GM19023 (cell line): ENCODE results near the gene KCNB1.

Experiments used
- ATAC-seq: cut with Tn5 transposase; IDR thresholded peaks from one replicate; pipeline ENCODE4 v1.9.1; 2021; ENCODE audit warnings: mild to moderate bottlenecking, moderate library complexity; ENCODE audit not compliant: unreplicated experiment

KCNB1 gene

DNA sequence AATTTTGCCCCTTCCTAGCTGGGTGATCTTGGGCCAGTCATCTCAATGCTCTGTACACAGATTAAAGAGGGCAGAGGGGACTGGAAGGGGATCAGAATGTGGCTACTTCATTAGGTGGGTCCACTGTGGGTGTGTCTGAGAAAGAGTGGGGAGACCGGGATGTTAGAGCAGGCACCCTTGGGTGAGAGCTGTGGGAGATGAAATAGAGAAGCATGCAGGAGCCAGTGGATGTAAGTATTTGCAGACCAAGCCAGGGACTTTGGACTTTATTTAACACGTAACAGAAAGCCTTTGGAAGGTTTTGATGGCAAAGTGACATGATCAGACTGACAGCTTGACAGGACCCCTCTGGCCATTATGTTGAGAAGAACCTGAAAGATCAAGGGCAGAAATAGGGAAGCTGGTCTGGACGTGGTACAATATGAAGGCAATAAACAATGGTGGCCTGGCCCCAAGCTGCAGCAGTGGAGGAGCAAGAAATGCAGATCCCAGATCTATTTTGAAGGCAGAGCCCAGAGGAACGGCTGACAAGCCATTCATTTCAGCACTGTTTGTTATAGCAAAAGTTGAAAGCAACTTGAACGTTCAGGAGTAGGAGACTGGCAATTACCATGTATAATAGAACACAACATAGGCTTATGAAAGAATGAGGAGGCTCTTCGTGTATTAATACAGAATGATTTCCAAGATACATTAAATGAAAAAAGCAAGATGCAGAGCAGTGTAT lies 122.1 kb downstream of the KCNB1 start:
- ATAC-seq, result no peak

DNA sequence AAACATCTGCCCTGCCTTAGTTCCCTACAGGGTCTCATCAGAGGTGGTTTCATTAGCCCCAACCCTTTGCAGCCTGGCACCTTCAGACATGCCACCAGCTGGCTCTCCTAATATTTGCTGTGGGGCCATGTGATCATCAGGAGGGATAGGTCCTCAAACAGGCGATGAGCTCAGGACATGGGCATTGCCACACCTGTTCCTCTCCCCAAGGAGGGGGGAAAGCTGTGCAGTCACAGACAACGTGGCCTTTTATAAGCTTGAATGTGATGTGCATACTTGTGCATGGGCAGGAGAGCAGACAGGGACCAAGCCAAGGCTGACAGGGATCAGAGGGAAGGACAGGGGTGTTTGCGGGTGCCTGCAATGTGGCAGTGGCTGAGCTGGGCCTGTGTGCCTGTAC lies 125.8 kb downstream of the KCNB1 start:
- ATAC-seq, result no peak

DNA sequence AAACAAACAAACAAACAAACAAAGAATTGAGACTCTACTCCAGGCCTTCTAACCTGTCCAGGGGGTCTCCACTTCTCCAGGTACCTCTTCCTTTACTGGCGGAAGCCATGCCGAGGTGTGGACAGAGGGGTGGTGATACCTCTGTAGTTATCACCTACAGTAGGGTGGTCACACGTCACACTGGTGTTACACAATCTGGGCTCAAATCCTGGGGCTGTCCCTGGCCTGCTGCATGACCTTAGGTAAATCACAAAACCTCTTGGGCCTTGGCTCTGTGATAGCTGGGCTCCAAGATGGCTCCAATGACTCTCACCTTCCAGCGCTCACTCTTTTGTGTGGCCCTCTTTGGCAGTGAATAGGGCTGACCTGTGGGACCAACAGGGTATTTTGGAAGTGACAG lies 127.8 kb downstream of the KCNB1 start:
- ATAC-seq, result no peak

DNA sequence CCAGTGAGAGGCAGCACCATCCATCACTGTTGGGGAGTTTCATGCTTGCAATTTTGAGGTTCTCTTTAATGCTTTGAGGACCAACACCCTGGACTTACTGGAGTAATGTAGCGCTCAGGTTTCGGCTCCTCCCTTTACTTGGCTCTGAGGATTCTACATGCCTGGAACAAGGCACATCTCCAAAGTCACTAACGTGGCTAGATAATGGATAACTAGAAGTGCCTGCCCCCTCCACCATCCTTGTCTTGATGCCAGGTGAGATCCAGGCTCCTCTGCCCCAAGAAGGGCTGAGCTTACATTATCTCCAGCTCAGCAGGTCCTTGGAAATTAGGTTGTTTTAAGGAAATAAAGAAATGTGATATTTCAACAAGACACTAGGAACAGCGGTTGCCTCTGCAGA lies 129.1 kb downstream of the KCNB1 start:
- no peak for ATAC-seq

DNA sequence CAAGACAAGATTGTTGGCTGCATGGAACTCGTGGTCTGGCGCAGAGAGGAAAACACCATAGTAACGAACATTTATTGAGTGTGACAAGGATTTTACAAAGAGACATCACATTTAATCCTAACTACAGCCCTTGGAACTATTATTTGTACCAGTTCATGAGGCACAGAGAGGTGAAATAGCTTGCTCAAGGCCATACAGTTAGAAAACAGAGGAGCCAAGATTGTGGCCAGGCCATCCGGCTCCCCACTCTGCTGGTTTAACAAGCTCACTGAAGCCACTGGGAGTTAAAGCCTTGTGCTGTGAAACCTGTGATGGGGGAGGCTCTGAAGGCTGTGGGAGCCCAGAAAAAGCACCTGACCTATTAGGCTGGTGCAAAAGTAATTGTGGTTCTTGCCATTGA lies 129.7 kb downstream of the KCNB1 start:
- ATAC-seq, result no peak

DNA sequence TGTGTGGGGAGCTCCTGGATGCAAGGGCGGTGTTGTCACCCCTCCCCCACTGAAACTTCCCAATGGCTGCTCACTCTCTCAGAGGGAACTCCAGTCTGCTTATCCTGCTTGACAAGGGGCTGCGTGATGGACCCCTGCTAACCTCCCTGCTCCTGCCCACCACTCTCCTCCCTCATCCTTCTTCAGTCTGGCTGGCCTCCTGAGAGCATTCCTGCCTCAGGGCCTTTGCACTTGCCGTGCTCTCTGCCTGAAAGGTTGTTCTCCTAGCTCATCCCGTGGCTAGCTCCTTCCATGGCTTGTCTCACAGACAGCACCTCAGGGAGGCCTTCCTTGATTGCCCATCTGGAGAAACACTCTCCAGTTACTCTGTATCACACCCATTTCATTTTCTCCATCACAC lies 130.7 kb downstream of the KCNB1 start:
- no peak for ATAC-seq

DNA sequence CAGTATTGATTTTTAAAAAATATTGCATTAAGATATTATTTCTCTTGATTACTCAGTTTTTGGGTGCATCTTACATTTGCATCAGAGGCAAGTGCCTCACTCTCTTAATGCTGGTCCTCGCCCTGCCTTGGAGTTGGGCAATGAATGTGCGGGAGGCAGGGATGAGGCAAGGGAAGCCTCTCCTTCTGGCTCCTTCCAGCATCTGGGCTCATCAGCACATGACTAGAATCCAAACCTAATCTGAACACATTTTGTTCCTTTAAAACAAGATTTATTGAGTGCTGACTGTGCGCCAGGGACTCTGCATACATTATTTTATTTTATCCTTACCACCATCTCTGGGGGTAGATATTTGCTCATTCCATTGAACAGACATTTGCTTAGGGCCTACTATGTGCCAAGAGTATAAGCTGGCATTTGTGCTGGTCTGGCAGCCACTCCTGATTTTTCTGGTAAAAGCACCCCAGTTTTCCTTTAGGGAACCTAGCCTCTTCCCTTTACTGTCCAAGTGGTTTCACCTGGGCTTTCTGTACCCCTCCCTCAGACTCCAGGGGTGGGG lies 132.7 kb downstream of the KCNB1 start:
- ATAC-seq, result no peak

DNA sequence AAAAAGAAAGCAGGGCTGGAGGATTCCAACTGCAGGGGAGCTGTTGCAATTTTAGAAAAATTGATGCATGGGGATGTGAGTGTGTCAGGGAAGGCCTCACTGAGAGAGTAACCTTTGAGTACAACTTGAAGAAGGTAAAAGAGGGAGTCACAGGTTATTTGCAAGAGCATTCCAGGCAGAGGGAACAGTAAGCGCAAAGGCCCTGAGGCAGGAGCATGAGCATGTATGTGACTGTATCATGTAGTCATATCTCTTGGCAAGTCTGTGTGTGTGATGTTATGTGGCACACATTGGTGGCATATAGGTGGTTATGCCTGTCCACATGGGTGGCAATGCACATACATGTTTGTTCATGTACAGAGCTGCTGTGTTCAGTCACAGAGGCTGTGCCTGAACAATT lies 133.4 kb downstream of the KCNB1 start:
- ATAC-seq, result no peak

DNA sequence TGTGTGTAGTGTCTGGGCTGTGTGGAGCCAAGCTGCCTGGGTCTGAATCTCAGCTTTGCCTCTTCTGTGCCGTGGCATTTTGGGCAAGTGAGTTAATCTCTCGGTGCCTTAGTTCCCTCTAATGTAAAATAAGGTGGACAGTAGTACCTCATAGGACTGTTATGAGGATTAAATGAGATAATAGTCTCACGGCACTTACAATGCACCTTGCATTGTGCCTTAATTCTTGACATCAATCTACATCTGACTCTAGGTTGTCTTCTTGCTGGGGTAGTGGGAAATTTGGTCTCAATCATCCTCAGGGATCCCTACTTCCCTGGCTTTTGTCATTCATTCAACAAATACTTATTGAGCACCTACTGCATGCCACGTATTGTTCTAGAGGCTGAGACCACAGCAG lies 133.9 kb downstream of the KCNB1 start:
- no peak for ATAC-seq

DNA sequence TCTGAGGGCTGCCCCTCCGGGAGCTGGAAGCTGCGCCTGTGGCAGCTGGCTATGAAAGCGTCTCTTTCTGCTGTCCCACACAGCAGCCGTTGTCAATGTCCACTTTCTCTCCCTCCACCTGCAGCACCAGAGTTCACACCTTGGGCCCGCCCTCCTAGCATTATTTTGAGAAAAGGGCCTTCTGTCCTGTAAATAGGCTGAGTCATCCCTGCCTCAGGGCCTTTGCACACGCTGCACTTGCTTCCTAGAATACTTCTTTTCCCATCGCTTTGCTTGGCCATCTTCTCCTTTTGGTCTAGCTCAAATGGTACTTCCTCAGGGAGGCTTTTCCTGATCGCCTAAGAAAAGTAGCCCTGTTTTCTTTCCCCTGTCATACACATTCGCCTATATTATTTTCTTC lies 135.3 kb downstream of the KCNB1 start:
- no peak for ATAC-seq

DNA sequence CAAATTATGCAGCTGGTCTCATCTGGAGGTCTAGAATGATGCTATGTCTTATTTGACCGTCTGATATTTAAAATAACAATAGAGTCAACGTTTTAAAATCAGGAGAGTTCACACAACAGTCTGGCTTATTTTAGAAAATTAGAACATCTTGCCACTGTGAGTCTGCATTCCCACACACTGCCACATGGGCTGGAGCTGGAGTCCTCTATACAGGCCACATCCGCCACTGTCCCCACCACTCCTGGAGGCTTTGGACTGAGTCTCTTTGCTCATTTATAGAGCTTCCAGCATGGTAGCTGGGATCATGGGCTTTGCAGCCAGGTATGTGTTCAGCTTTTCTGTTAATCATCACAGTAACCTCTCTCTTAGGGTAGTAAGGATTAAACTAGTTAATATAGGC lies 135.8 kb downstream of the KCNB1 start:
- no peak for ATAC-seq

DNA sequence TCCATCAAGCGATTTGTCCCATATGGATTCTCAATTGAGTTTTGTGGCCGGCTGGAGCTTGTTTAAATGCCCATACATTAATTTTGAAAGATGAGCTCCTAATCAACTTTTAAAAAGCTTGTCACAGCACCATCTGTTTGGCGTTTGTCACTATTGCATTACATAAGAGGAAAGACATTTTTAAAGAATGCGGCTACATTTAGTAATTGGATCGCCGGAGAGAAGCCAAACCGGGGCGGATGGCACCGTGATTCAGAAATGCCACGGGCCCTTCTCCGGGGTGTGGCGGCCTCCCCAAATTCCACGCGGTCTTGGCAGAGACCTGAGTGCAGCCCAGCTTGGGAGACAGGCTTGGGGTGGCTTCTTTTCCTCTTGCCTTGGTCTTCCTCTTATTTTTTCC lies 136.9 kb downstream of the KCNB1 start:
- ATAC-seq, result no peak

DNA sequence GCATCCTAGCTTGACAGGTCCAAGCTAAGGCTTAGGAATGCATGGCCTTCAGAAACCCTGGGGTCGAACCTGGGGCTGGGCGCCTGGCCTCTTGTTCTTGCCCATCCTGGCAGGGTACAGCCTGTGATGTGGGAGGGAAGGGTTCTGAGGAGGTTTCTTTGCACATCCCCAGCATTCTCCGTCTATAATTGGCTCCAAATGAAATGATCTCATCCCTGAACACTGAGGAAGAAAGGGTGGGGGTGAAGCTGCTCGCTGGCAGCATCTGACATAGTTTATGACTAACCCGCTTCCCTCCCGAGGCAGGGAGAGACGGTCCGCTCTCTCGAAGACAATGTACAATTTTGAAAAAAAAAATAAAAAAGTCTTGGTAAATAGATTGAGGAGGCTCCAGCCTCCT lies 137.5 kb downstream of the KCNB1 start:
- ATAC-seq, result no peak

DNA sequence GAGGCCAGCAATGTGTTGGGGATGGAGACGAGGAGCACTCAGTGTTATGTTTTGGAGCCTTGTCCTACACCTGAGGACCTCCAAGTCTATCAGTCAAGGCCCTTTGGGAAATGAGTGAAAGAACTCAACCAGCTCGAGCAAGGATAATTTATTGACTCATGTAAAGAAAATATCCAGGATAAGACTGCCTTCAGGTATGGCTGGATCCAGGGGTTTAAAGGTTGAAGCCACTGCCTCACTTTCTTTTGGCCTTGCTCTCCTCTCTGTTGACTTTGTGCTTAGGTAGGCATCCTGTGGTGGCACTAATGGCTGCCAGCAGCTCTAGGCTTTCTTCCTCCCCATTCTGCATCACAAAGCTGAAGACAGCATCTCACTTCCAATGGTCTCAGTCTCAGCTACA lies 138.3 kb downstream of the KCNB1 start:
- no peak for ATAC-seq

DNA sequence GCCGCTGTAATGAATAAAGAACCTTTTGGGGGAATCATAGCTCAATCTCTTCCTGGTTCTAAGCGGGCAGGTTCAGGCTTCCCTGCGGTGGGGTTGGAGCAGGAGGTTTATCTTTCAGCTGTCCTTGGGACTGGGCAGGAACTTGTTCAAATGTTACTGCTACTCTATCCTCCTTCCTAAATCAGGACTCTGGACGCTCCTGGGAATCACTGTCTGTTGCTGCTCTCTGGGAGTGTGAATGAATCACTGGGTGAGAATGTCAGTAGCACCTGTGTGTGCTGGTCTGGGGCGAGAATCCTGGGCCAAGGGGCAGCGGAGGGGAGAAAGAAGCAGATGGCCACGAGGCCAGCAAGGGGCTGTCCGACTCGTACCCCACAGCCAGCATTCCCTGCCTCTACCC lies 139.2 kb downstream of the KCNB1 start:
- ATAC-seq, result no peak

DNA sequence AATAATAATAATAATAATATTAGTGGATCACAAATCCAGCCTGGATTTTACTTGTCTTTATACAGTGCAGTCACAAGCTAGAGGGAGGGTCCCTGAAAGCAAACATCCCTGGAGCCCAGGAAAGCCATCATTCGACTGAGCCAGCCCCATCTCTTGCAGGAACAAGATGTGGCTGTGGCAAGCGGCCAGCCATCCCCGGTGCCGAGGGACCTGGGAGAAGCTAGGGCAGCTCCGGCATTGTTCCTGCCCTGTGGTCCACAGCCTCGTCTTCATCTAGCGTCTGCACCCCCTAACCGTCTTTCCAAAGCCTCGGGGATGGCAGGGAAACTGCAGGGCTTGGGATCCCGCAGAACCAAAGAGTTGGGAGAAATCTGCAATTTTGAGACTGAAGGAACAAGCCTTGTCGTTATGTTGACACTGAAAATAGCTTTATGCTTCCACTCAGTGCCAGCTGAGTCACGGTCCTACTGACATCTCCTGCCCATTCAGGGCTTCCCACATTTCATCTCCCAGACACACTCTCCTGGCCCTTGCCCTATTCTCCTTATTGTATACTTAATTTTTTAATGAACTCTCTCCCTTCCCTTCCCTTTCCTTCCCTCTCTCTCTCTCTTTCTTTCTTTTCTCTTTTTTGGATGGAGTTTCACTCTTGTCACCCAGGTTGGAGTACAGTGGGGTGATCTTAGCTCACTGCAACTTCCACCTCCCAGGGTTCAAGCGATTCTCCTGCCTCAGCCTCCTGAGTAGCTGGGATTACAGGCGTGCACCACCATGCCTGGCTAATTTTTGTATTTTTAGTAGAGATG lies 142.1 kb downstream of the KCNB1 start:
- ATAC-seq, result no peak

DNA sequence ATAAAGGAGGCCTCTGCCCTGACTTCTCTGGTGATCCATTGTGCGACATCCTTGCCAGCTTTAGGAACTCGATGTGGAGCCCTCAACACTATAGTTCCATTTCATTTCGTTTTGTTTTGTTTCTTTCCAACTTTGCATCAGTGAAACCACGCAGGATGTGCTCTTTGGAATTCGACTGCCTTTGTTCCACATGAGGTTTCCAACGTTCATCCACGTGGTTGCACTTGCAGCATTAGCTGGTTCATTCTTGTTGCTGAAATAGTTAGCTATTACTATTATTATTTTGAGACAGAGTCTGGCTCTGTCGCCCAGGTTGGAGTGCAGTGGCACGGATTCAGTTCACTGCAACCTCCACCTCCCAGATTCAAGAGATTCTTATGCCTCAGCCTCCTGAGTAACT lies 143.3 kb downstream of the KCNB1 start:
- ATAC-seq, result no peak

DNA sequence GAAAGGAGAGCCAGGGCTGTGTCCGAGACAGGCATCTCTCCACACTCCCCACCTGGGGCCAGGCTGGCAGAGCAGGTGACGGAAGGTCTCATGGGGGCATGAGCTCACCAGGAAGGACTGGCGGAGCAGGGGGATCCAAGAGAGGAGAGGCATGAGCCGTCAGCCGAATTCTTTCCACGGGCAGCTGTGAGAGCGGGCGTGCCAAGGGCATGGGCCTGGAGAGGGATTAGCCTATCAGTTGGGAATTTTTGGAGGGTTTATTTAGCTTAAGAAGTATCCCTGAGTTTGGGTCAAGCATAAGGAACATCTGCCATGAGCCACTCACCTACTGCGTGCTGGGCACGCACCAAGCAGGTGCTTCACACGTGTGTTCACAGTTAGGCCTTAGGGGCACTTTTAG lies 144.4 kb downstream of the KCNB1 start:
- ATAC-seq, result no peak

DNA sequence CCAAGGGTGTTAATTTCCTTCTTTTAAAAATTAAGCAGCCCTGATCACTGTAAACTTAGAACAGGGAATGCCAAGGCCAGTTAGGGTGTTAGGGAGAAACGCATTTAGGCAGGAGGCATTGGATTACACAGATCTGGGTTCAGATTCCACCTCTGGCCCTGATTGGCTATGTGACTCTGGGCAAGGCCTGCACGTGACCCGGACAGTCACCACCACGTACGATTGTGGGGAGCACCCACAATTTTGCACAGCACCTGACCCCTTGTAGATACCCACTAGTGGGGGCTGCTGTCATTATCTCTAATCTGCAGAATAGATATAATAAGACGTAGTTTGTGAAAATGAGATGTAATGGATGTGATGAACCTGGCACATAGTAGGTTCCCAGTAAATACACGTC lies 145.1 kb downstream of the KCNB1 start:
- no peak for ATAC-seq

DNA sequence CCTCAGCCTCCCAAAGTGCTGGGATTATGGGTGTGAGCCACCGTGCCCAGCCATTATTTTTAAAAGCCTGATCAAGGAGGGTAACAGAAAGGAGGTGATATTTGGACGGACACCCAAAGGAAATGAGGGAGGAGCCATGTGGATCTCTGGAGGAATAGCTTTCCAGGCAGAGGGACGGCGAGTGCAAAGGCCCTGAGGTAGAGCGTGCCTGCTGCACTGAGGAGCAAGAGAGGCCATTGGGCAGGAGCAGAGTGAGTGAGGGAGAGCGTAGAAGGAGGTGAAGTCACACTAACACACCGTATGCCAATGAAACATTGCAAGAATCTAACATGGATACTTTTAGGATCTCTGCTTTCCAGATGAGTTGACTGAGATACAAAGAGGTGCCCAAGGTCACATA lies 145.7 kb downstream of the KCNB1 start:
- ATAC-seq, result no peak

DNA sequence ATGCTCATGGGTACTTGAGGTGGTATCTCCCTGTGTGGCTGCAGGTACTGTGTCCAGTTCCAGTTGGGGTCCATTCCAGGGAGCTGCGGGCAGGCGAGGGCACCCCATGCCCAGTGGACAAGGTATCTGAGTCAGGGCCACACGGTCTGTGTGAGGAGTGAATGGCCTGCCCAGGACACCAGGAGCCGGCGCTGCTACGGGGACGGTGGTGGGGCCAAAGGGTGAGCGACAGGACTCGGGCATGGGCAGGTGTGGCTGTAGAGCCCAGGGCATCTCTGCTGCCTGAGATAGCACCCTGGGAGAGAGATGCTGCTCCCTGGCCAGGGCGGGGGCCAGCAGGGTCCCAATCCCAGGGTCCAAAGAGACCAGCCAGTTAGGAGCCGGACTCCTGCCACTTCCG lies 147.0 kb downstream of the KCNB1 start:
- ATAC-seq, result no peak
